Mesodermal cell (in vitro differentiated cells): ENCODE results near the gene BIN2.
"Not testable (repeated sequence)": the region's sequence is repeated elsewhere in the genome, so short reads cannot be mapped to it uniquely, and the experiment has no call there.

Experiments
- H3K27ac ChIP-seq: 2 replicates; pipeline ENCODE4 v1.7.0; 2013; ENCODE audit warnings: mild to moderate bottlenecking, low read depth, low read length, moderate library complexity; ENCODE audit not compliant: severe bottlenecking
- H3K36me3 ChIP-seq: 2 replicates; pipeline ENCODE4 v1.7.1; 2013; ENCODE audit warnings: mild to moderate bottlenecking, low read length, moderate library complexity; ENCODE audit not compliant: control insufficient read depth, insufficient read depth
- H3K4me1 ChIP-seq: one replicate; pipeline ENCODE4 v1.7.1; 2013; ENCODE audit warnings: mild to moderate bottlenecking, low read length; ENCODE audit not compliant: insufficient read depth, control insufficient read depth, poor library complexity, severe bottlenecking
- H3K4me3 ChIP-seq: 2 replicates; pipeline ENCODE4 v1.7.0; 2013; ENCODE audit warnings: low read length, control low read depth, mild to moderate bottlenecking; ENCODE audit not compliant: insufficient read depth, poor library complexity, severe bottlenecking; ENCODE audit errors: extremely low read depth
- H3K9me3 ChIP-seq: 2 replicates; pipeline ENCODE4 v1.7.1; 2013; ENCODE audit warnings: mild to moderate bottlenecking, low read length, moderate library complexity; ENCODE audit not compliant: control insufficient read depth
- WGBS, 2 experiments: methylation state at CpG; one replicate each; pipeline ENCODE4 v1.1.5; 2013; ENCODE audit warnings: missing lambda C conversion rate in 2 of 2; ENCODE audit not compliant: insufficient coverage in 2 of 2; 5-methylcytosine and 5-hydroxymethylcytosine counted together

BIN2 gene

GRCh38 chr12:51311389-51311788 lies 12.6 kb downstream of the BIN2 start:
- 83 to 100% methylated on average over 1 of the region's 1 CpG for WGBS, 2 experiments
- H3K4me1 ChIP-seq: peaks cover 3% of the 10 kb centered on the region
- H3K36me3 ChIP-seq: no peaks in the 10 kb centered on the region
- H3K4me3 ChIP-seq: no peak overlapping the region
- H3K9me3 ChIP-seq: no peaks in the 10 kb centered on the region
- H3K27ac ChIP-seq: no peak overlapping the region

- peaks cover 3% of the 10 kb centered on the region for H3K4me1 ChIP-seq
- 100% methylated on average over 1 to 2 of the region's 6 CpGs for WGBS, 2 experiments
- no peak overlapping the region for H3K4me3 ChIP-seq
- H3K36me3 ChIP-seq: no peaks in the 10 kb centered on the region
- H3K27ac ChIP-seq: no peak overlapping the region
- H3K9me3 ChIP-seq: no peaks in the 10 kb centered on the region
These were observed 16.1 kb downstream of the BIN2 start for GRCh38 chr12:51307655-51308593.

DNA sequence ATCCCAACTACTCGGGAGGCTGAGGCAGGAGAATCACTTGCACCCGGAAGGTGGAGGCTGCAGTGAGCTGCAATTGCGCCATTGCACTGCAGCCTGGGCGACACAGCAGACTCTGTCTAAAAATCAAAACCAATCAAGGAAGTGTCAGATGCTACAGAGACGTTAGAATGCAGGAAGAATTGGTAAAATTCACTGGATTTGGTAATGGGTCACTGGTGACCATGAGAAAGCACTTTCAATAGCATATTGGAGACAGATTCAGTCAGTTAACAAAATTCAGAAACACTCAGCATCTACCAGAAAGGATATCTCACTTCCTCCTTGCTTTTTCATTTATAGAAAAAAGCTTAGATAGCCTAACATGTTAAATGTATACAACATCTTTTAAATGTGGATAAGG lies 17.5 kb downstream of the BIN2 start:
- 81% methylated on average over 2 to 4 of the region's 5 CpGs for WGBS, 2 experiments
- H3K36me3 ChIP-seq: no peaks in the 10 kb centered on the region
- H3K4me1 ChIP-seq: peaks cover 3% of the 10 kb centered on the region

GRCh38 chr12:51300768-51301167 lies 23.2 kb downstream of the BIN2 start:
- H3K27ac ChIP-seq, H3K4me1 ChIP-seq, H3K36me3 ChIP-seq, H3K4me3 ChIP-seq, H3K9me3 ChIP-seq: not testable (repeated sequence)
- 89 to 100% methylated on average over 7 of the region's 10 CpGs for WGBS, 2 experiments

More for the DNA sequence above, 17.5 kb downstream of the BIN2 start:
- Histone ChIP-seq H3K9me3 (no peaks in the 10 kb centered on the region), H3K4me3 (no peak overlapping the region), H3K27ac (no peak overlapping the region)

GRCh38 chr12:51295651-51296050 lies 28.3 kb downstream of the BIN2 start:
- Histone ChIP-seq H3K27ac (no peak overlapping the region), H3K4me1 (no peaks in the 10 kb centered on the region), H3K9me3 (no peaks in the 10 kb centered on the region), H3K4me3 (no peak overlapping the region), H3K36me3 (no peaks in the 10 kb centered on the region)
- 93 to 100% methylated on average over 2 to 3 of the region's 5 CpGs for WGBS, 2 experiments

- not testable (repeated sequence) for H3K27ac ChIP-seq, H3K4me1 ChIP-seq, H3K36me3 ChIP-seq, H3K9me3 ChIP-seq, H3K4me3 ChIP-seq
- WGBS, 2 experiments: 90 to 98% methylated on average over 9 of the region's 10 CpGs
These were observed 29.9 kb downstream of the BIN2 start for GRCh38 chr12:51294097-51294496.

DNA sequence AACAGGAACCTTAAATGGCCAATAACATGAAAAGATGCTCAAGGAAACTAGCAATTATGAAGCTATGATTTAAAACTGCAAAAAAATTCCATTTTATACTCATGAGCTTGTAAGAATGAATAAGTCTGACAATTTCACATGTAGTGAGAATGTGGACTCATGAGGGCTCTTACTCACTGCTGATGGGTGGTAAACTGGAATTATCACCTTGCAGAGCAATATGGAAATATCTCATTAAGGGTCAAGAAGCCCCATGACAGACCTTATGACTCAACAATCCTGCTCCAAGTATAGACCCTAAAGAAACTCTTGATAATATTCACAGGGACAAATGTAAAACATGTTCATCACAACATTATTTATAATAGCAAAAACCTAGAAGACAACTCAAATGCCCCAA lies 30.3 kb downstream of the BIN2 start:
- Histone ChIP-seq H3K4me1 (no peaks in the 10 kb centered on the region), H3K4me3 (no peak overlapping the region), H3K9me3 (no peaks in the 10 kb centered on the region), H3K27ac (no peak overlapping the region), H3K36me3 (no peaks in the 10 kb centered on the region)

DNA sequence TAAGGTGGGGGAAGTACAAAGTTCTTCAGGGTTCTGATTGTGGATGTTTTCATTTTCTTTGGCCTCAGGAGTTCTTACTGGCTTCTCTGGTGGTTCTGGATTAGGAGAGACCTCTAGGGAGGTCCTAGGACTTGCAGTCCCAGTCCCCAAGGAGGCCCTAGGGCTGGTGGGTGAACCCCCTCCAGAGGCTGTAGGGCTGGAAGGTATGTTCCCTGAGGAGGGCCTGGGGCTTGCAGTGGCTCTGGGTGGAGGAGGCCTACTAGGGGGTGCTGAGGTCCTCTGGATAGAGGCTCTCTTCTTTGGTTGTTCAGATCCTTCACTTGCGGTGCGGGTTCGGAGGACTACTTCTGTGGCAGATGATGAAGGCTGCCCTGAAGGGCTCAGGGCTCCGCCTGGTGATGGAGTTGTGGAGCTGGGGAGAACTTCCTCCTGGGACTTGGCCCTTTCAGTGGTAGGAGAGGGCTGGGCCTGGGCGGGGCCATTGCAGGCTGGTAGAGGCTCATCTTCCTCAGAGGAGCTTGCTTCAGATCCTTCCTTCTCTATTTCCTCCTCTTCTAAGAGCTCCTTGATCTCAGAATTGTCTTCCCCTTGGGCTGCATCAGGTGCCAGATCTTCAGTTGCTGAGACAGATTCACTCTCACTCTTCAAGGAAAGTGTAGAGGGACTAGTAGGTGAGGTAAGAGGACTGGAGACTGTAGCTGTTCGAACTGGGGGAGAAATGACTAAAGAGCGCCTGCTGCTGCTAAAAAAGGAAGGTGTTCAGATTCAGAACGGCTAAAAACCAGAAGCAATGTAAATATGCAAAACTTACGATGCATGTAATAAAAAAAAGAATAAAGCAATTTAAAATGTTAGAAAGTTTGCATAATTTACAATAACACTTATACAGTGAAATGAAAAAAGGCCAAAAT lies 32.1 kb downstream of the BIN2 start:
- H3K36me3 ChIP-seq, H3K4me1 ChIP-seq, H3K4me3 ChIP-seq, H3K9me3 ChIP-seq, H3K27ac ChIP-seq: not testable (repeated sequence)
- WGBS, 2 experiments: 92 to 96% methylated on average over 4 to 6 of the region's 9 CpGs

DNA sequence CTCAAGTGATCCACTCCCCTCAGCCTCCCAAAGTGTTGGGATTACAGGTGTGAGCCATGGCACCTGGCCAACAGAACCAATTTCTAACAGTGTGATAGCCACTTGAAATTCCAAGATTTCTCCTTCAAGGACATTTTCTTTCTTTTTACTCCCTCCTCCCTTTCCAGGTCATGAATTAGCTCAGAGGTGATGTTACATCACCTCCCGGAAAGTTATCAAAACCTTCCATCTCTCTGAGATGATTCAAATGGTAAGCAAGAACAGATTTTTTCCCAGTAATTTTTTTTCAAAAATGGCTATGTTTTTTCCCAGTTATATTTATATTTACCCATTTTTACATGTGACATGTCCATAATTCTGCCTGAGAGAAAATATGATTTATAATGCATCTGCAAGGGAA lies 38.1 kb downstream of the BIN2 start:
- no peaks in the 10 kb centered on the region for H3K4me1 ChIP-seq
- H3K4me3 ChIP-seq: no peak overlapping the region
- H3K27ac ChIP-seq: no peak overlapping the region
- WGBS, 2 experiments: no CpG with 5 or more reads among the region's 1 CpG
- H3K9me3 ChIP-seq: no peaks in the 10 kb centered on the region
- no peaks in the 10 kb centered on the region for H3K36me3 ChIP-seq

DNA sequence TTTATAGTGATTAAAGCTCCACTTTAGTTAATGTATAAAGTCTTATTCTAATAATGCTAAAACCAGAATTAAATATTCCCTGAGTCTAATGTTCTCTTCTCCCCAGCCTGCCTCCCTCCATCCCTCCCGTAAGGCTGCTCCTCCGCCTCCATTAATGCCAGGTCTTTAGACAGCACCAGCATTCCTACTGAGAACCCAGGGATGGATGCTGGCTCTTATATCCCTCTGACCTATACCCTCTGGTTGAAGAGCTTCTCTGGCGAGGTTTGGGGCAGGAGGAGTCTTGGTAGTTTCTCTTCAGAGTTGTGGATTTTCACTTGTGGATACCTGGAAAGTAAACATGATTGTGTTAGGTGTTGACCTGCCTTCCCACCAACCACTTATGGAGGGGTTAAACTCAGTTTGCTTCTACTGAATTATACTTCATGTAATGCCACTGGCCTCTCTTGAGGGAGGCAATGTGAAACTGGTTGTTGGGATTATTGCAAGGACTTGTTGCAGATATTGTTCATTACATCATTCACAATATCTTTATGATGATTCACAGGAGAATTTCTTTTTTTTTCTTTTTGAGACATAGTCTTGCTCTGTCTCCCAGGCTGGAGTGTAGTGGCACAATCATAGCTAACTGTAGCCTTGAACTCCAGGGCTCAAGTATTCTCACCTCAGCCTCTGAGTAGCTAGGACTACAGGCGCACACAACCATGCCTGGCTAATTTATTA lies 42.6 kb downstream of the BIN2 start:
- no peaks in the 10 kb centered on the region for H3K9me3 ChIP-seq
- H3K27ac ChIP-seq: no peak overlapping the region
- H3K4me1 ChIP-seq: no peaks in the 10 kb centered on the region
- H3K36me3 ChIP-seq: no peaks in the 10 kb centered on the region
- H3K4me3 ChIP-seq: no peak overlapping the region
- 84 to 85% methylated on average over 3 to 4 of the region's 4 CpGs for WGBS, 2 experiments
